LoVo (cell line): ENCODE results near the gene LRRC15.
A peak's percentile ranks its signal among the peaks of the same experiment; 100 is the strongest.

ENCODE experiments used
- DNase-seq: peaks from one replicate; pipeline ENCODE4 v3.0.0-alpha.2; 2016; ENCODE audit warnings: low spot score

LRRC15 gene

DNA sequence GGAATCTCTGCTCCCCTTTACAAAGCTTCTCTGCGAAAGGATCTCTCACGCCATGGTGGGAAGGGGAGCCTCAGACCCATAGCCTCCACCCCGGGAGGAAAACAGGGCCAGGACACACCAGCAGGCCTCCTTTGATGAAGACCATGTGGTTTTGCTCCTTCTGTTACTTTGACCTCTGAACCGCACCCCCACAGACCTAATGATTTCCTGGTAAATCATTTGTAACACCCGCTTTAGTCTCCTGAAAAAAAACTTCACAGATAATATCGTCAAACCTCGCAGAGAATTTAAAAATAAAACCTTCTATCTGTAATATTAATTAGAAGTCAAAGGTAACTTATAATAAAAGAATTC, 36.7 kb downstream of the LRRC15 start:
- no peak for DNase-seq

DNA sequence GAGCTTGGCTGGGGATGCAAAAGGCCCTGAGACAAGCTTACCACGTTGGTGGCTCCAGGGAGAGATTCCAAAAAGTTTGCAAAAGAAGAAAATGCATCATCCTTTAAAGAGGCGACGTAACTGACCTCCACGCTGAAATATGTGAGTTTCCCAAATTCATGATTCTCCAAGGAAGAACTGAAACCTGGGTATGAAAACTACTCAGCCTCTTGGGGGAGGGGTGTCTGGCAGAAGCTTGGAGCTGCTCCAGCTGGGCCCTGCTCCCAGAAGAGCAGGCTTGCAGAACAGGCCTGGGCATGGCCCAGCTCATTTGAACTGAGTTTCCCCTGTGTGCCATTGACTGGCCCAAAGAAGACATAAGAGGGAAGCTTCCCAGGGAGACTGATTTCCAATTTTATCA, 39.0 kb downstream of the LRRC15 start:
- DNase-seq, result peak; percentile 26

DNA sequence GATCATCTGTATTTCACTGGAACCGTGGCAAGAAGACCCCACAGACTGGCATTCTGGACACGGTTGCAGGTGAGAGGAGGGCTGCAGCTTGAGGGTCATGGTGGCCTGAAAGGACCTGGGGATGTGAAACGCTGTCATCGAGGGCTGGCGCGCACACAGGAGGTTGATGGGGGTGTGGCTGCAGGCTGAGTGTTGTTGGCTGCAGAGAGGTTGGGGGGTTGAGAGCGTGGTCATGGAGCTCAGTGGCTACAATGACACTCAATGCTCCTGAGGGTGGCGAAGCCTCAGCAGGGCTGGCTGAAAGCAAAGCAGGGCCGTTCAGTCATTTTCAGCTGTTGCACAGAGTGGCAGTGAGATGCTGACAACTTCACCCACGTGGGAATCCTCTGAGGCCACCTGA, 39.4 kb downstream of the LRRC15 start:
- no peak for DNase-seq

DNA sequence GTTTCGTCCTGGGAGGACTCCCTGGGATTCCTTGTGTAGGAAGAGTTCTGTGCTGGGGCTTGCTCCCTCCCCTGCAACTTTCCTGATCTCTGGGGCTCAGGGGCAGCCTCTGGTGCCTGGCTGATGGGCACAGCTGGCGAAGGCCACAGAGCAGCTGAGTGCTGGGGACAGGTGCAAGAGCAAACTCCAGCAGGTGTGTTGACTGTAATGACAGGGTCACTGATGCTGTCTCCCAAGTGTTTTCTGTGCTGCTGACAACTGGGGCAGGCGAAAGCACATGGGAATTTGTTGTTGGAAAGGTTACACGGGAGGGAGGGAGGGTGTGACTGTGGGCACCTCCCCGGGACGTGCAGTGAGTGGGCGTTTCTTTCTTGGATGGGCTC, 40.0 kb downstream of the LRRC15 start:
- no peak for DNase-seq

DNA sequence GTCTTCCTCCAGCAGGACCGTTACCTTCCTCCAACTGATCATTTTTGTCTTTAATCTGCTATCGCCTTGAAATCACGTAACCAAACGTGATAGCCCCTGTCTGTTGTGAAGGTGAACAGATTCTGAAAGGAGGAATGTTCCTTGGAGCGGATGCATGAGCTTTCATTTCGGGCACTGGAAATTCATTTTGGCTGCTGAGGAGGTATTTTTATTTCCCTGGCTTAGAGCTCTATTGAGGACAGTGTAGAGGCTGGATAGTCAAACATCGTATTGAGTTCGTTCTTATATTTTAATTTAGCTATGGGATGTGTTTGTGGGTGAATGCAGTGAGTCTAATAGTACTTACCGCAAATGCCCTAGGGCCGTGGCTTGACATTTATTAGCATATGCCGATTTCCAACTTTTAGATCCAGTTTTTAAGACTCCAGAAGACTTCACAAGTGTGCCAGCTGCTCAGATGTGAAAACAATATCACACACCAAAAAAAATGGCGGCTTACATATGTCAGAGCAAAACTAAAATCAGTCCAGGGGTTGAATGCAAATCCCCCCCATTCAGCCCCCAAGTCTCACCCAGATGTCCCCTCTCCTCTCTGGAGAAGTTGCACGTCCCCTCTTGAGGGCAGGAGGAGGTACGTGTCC, 40.5 kb downstream of the LRRC15 start:
- DNase-seq, result no peak

DNA sequence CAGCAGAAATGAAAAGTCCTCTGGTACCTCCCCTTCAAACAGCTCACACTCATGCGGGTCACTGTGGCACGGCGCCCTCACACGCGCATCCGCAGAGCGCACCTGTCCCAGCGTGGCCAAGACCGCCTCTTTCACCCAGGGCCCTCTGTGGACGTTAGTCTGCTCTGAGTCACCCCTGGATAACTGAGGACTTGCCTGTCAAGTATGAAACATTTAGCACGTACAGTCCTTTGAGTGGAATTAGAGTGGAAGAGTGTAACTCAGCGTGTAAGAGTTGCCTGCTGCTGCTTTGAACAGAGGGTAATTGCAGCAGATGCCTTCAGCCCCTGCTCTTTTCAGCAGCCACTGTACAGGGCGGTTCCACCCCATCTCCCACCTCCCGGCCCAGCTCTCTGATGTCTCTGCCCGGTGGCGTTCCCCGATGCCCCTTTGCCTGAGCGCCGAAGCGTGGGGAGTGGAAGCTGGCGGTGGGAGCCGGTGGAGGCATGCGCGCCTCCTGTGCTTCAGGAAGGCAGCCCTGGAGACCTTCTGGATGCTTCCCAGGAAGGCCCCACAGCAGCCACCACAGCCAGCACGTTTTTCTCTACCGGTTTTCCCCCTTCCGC, 41.4 kb downstream of the LRRC15 start:
- DNase-seq, result no peak

DNA sequence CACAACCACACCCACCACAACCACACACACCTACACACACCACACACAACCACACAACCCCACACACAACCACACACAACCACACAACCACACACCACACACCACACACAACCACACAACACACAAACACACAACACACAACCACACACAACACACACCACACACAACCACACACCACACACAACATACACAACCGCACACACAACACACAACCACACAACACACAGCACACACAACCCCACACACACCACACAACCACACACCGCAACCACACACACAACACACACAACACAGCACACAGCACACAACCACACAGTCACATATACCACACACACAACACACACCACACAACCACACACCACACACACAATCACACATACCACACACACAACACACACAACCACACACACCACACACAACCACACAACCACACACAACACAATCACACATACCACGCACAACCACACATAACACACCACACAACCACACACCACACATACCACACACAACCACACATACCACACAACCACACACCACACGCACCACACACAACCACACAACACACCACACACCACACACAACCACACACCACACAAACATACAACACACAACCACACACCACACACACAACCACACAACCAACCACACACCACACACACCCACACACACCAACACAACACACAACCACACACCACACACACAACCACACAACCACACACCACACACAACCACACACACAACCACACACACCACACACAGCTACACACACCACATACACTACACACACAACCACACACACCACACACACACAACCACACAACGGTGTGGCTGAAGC, 42.1 kb downstream of the LRRC15 start:
- no peak for DNase-seq

DNA sequence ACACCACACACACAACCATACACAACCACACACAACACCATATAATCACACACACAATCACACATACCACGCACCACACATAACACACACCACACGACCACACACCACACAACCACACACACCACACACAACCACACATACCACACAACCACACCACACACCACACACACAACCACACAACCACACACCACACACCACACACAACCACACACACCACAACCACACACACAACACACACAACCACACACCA, 42.6 kb downstream of the LRRC15 start:
- no peak for DNase-seq

DNA sequence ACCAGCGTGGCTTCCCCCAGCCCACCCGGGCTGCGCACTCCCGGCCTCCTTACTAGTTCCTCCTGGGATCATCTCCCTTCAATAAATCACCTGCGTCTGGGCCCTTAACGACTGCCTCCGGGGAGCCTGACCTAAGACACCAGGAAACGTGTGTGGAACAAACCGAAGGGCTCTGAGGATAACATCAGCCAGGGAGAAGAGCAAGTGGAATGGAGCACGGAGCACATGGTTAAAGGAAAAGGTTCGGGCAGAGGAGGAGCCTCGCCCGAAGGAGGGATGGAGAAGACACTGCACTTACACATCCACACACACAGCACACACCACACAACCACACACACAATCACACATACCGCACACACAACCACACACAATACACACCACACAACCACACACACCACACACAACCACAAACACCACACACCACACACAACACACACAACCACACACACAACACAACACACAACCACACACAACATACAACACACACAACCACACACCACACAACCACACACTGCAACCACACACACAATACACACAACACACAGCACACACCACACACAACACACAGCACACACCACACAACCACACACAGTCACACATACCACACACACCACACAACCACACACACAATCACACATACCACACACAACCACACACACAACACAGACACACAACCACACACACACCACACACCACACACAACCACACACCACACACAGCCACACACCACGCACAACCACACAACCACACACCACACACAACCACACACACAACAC, 43.2 kb downstream of the LRRC15 start:
- DNase-seq, result no peak

DNA sequence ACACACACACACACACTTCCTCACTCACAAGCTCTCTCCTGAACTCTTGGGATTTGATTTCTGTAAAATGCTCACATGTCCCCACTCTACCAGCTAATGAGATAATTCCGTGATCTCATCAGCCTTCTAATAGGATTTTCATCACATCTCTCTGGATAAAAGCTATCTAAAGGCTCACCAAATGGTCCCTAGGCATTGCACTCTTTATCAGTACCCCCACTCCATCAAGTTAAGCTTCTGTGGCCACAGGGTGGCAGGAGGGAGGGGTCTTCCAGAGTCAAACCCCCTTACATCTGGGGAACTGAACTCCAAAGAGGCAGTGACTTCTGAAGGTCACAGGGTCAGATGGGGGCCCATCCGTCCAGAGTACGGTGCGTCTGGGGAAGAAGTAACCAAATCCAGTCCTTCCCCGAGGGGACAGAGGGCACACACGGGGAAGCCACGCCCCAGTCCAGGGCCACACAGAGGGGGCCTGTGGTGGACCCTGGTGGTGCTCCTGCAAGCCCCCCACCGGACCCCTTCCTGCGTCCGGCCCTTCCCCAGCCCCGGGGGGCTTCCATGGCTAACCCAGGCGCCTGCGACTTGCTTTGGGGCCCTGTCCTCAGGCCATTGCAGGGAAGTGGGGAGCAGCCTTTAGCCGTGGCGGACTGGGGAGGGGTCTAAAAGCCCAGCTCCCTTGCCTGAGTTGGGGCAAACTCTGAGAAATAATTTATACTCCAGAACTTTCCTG, 44.0 kb downstream of the LRRC15 start:
- DNase-seq, result no peak

DNA sequence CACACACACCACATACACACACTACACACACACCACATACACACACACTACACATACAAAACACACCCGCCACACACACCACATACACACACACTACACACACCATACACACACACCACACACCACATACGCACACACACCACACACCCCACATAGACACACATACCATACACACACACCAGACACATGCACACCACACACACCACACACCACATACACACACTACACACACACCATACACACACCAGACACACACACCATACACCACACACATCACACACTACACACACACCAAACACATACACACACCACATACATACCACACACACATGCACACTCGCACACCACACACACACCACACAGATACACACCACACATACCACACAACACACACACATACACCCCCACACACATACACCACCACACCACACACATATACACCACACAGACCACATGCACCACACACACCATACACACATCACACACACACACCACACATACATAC, 44.7 kb downstream of the LRRC15 start:
- DNase-seq, result no peak

DNA sequence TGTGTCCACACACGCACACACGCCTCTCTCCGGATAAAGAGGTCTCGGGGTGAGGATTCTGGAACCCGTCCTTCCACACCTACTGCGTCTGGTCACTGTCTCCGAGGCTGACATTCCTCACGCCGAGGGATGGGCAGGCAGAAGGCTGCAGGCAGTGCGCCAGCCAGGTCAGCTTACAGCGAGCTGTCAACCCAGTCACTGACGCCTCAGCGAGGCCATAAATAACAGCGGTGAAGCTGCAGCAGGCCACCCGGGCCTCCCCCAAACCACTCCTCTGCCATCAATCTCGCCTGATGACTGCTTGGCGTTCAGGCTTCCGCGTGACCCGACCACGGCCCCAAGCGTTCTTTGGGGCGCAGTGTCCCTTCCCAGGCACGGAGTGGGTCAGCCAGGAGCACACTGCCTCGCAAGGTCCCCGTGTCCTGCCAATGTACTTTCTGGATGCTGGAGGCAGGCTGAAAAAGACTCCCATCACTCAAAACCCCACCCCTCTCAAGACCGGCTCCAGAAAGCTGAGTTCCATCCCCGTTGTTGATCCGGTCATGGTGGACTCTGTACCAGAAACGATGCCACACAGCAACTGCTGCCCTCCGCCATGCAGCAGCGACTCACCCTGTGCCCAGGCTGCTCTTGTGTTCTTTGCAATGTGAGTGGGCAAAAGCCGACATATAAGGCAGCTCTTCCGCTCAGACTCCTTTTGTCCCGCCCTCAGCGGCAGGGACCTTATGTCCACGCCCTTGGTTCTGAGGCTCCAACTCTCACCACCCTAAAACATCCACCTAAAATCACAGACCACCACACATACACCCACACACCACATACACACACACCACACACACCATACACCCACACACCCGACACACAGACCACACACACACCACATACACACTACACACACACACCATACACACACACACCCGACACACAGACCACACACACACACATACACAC, 45.5 kb downstream of the LRRC15 start:
- DNase-seq, result peak; percentile 73

DNA sequence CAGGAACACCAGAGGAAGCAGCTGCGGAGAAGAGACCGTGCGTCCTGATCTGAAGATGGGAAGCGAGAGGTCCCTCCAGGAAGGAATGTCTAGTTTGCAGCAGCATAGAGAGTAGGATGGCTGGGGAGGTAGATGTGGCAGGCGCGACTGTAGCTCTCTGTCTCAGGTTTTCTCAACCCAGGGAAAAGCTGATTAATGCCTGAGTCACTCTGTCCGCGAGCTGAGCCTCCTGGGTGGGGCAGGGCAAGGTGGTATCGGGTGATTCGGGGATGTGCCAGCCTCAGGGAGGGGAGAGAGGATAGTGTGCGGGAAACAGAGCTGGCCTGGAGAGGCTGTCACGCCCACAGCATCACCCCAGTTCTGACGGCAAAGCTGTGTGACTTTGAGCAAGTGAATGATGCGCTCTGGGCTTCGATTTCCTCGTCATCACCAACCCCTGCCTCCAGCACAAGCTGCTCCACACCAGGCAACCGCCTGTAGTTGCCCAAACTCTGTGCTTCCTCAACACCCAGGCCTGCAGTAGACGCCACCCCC, 46.8 kb downstream of the LRRC15 start:
- peak; percentile 91 for DNase-seq

DNA sequence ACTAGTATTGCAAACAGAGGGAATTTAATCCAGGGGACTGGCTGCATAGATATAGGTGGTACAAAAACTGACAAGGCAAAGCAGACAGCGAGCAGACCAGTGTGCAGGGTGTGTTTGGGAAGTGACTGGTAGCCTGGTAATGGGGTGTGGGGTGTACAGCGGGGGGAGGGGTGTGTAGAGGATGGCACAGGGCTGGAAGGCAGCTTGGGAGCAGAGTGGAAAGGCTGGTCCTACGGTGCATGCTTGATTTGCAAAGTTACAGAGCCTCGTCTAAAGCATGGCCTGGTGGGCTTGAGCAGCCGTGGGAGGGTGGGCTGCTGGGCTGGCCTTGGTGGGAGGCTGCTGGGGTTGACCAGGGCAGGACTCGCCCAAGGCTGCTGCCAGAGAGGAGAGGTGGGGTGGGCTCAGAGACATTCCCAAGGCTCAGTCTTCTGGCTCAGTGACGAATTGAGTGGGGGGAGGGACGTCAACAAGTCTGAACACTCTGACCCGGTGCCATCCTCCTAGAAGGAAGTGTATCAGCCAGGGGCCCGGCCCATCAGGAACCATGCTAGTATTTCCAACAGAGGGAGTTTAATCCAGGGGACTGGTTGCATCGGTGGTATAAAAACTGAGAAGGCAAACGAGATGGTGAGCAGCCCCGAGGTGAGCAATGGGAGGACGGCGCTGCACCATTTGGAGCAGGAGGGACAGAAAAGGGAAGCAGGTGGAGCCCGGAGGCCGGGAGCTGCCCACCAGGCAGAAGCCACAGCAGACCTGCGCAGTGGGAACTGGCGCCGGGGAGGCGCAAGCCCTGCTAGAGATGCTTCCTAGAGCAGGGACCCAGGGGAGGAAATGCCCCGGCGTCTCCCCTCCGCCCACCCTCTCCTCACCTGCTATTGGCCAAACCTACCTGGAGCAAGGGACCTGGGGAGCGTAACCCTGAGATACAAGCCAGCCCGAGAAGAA, 47.6 kb downstream of the LRRC15 start:
- DNase-seq, result peak; percentile 54

DNA sequence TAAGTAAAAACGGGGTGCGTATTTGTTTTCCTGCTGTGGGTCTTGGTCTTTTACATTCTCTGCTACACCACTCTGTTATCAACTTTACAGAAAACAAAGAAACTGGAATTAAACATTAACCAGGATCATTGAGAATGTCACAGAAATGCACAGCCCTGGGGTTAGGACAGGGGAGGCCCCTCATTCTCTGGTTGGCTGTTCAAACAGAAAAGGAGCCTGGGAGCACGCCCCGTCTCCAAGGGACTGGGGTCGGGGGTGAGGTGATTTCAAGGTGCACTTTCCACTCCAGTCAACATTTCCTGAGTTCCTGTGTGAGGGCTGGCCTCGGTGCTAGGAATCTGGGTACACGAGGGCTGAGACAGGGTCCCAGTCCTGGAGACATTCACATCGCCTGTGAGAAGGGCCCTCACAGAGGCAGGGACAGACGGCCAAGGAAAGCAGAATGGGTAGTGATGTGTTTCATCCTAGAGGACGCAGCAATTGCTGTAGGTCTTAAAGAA, 48.7 kb downstream of the LRRC15 start:
- DNase-seq, result no peak

DNA sequence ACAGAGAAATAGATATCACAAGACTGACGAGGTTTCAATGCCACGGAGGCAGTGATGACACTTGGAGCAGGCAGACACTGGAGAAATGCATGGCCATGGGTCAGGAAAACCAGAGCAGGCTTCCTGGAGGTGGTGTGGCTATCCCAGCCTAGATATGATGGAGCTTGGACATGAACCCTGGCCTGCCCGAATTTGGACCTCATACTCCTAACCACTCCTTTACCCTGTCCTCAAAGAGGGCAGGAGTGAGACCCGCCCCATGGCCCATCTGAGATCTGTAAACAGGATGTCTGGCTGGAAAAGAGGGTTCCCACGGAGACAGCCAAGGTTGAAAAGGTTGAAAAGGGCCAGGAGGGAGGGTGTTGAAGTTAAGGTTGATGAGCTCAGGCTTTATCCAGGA, 49.4 kb downstream of the LRRC15 start:
- no peak for DNase-seq

DNA sequence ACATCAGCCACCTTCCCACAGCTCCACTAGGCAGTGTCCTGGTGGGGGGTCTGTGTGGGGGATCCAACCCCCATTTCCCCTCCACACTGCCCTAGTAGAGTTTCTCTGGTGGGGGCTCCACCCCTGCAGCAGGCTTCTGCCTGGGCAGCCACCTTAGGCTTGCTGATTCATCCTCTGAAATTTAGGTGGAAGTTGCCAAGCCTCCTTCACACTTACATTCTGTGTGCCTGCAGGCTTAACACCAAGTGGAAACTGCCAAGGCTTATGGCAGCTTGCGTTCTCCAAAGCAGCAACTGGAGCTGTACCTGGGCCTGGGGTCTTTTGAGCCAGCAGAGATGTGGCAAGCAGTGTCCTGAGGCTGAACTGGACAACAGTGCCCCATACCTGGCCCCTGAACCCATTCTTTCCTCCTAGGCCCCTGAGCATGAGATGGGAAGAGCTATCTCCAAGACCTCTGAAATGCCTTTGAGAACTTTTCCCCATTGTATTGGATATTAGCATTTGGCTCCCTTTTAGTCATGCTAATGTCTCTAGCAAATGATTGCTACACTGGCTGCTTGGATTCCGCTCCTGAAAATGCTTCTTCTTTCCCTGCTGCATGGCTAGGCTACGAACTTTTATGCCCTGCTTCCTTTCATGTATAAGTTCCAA, 50.9 kb downstream of the LRRC15 start:
- DNase-seq, result no peak

DNA sequence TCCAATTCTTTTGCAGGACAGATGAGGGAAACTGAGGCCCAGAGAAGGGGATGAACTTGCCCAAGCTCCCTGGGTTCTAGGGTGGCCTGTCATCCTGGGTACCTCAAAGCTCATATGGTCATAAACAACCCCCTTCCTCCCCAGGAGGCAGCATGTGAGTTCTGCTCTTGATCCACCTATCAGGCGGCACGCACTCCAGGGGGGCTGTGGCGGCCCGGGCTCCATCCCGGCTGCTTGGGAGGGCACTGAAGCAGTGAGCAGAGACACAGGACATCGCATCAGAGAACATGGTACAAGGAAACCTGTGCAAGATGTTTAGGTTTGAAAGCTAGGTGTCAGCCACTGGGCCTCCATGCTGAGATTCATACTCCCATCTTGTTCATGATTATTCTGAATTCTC, 52.6 kb downstream of the LRRC15 start:
- no peak for DNase-seq

DNA sequence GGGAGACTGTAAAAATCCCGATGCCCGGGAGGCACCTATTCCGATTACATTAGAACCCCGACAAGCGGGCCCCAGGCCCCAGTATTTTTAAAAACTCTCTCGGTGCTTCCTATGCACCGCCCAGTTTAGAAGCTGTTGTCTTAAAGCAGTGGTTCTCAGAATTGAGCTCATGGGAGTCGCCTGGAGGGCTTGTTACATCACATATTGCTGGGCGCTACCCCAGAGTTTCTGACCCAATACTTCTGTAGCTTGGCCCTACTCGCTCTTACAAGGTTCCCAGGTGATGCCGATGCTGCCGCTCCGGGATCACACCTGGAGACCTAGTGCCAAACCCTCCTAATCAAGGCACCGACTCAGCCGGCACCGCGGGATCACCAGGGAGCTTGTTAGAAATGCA, 53.6 kb downstream of the LRRC15 start:
- no peak for DNase-seq
